Stimulated activated CD4-positive, alpha-beta T cell treated with anti-CD3 and anti-CD28 coated beads, TNF-alpha, amount 100 ng/mL, for 48 hours (primary cell): Measurements from ENCODE around the gene PHF1.
"Not testable (repeated sequence)": the region's sequence is repeated elsewhere in the genome, so short reads cannot be mapped to it uniquely, and the experiment has no call there.

Experiments used
- DNase-seq, 3 donors: peaks; one replicate each; pipeline ENCODE4 v3.0.0-alpha.2; 2020; ENCODE audit warnings: low read depth in 3 of 3

PHF1 gene

DNA sequence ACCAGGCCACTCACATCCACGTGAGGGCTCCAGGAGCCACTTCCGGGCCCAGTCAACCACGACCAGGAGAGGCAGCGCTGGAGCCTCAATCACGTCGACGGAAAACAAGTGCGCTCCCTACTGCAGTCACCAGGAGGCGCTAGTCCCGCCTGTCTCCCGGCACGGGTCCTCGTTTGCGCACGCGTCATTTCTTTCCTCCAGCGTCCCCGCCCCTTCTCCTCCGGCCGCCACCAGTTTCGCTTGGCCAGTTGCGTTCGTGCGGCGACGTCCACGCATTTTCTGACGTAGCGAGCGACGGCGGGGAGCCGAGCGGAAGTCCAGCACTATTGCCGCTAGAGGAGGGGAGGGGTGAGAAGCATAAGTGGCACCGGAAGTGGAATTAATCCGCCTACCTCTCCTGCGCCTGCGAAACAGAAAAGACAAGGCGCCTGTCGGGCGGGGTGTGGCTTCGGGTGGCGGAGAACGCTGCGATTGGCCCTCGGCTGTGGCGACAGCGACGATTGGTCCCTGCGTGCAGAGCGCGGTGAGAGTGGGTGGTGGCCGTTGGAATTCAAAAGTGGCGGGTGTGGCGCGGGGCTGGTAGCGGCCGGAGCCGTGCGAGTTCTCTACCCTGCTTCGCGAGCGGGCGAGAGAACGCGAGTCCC is 19.4 kb upstream of the PHF1 start, which contains the start of gene KIFC1:
TSS of gene KIFC1 (plus strand) at position 546 of the 644 bp plus-strand sequence. CDS start 163 bp downstream, outside the sequence.
- DNase-seq: peak; percentile 98 to 99 (median 99)

DNA sequence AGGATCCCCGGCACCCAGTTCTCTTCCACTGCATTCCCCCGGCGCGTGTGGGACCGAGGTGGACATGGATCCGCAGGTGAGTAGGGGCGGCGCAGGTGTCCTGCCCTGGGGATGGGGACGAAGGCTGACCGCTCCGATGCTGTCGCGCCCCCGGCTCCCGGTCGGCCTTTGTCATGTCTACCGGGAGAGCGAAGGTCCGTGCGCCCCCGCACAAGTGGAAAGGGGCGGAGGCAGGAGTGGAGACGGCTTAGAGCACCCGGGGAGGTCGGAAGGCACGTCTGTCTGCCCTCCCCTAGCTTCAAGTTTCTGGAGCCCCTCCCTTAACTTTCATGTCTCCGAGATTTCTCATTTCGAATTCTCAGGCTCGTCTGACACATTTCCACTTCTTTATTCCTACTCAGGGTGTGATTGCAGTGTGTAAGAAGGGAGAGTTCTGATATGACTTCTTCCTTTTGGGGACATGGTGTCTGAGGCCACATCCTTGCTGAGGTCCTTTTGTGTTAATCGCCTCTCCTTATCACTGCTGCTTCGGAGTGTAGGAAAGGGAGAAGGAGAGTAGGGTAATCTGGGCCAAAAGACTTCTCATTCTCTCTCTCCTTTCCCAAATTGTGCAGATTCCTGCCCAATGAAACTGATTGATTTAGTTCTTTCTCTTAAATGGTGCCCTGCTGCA is 18.8 kb upstream of the PHF1 start:
- DNase-seq: peak; percentile 26 to 62 (median 46)

DNA sequence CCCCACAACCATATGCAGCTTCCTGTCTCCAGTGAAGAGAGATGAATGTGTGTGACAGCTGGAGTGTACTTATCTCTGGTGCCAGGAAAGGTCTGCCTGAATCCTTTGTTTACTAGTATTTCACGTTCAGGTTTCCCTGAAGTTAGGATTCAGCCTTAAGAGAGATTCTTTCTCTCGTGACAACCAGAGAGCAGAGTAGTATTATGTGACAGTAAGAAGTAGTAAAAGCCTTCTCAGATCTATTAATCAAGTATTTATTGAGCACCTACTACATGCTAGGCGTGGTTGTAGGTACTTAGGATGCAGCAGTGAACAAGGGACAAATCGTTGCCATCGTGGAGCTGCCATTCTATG is 18.2 kb upstream of the PHF1 start:
- DNase-seq: no peak

DNA sequence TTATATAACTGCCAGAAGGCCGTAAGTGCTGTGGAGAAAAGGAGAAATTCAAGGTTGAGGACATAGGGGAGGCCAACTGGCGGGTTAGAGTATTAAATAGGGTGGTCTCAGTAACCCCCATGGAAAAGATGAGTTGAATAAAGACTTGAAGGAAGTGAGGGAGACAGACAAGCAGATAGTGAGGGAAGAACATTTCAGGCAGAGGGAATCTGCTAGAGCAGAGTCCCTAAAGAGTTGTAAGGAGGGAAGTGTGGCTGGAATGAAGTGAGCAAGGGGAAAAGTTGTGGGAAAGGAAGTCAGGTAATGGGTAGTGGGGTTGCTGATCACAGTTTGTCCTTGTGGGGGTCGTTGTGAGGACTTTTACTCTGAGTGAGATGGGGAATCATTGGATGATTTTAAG is 17.8 kb upstream of the PHF1 start:
- no peak for DNase-seq

DNA sequence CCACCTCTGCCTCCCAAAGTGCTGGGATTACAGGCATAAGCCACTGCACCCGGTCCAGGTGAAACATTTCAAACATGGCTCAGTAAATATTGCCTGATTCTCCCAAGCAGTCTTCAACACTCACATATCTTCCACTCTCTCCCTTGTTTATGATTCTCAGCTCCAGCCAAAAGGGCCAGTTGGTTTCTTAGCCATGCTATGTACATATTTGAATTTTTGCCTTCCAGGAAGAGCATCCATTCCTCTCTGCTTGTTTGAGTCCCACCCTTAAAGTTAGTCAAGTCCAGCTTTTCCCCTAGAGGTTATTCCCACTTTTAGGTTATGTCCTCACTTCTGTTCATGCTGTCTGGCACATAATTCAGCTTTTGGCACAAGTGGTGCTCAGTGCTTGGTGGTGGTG is 13.3 kb upstream of the PHF1 start:
- DNase-seq: no peak

DNA sequence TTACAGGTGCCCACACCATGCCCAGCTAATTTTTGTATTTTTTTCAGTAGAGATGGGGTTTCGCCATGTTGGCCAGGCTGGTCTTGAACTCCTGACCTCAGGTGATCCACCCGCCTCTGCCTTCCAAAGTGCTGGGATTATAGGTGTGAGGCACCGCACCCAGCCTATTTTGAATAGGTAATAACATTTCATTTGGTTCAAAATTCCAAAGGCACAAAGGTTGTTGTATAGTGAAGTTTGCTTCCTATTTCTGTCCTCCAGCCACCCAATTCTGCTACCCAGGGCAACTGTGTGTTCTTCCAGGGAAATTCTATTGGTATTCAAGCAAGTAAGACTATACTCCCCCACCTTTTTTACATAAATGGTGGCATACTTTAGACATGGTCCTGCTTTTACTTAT is 12.2 kb upstream of the PHF1 start:
- DNase-seq: not testable (repeated sequence)

DNA sequence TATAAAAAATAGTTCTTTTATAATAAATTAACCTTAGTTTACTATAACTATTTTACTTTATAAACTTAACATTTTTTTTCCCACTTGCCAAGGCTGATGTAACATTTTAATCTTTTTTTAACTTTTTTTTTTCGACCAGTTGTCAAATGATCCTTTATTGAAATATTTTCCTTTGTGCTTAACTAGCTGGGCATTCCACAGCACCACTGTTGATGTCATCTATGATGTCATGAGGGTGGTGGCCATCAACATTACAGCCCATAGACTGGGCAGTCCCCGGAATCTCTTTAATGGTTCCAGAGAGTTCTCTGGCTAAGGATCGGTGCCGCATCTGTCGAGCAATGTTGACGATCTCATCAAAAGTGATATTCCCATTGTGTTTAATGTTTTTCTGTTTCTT is 10.9 kb upstream of the PHF1 start:
- not testable (repeated sequence) for DNase-seq

DNA sequence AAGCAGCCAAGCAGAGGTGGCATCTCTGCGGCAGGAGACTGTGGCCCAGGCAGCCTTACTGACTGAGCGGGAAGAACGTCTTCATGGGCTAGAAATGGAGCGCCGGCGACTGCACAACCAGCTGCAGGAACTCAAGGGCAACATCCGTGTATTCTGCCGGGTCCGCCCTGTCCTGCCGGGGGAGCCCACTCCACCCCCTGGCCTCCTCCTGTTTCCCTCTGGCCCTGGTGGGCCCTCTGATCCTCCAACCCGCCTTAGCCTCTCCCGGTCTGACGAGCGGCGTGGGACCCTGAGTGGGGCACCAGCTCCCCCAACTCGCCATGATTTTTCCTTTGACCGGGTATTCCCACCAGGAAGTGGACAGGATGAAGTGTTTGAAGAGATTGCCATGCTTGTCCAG is 5.9 kb upstream of the PHF1 start:
- no peak for DNase-seq

DNA sequence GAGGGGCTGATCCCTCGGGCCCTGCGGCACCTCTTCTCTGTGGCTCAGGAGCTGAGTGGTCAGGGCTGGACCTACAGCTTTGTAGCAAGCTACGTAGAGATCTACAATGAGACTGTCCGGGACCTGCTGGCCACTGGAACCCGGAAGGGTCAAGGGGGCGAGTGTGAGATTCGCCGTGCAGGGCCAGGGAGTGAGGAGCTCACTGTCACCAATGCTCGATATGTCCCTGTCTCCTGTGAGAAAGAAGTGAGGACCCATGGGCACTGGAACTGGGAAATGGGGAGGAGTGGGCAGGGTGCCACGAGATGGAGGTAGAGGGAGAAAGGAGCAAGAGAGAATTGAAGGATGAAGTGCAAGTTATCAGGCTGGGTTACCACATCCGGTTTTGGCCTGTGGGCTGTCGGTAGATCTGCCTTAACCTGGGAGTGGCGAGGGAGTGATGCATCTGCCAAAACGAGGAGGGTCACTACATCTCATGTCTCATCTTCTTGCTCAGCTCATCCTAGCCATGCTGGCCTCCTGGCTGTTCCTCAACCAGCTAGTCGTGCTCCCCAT is 5.4 kb upstream of the PHF1 start:
- DNase-seq: no peak

DNA sequence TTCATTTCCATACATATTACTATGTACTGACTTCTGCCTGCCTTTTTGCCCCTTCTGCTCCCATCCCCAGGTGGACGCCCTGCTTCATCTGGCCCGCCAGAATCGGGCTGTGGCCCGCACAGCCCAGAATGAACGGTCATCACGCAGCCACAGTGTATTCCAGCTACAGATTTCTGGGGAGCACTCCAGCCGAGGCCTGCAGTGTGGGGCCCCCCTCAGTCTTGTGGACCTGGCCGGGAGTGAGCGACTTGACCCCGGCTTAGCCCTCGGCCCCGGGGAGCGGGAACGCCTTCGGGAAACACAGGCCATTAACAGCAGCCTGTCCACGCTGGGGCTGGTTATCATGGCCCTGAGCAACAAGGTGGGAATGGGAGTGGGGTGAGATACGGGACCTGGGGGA is 4.7 kb upstream of the PHF1 start:
- DNase-seq: no peak

DNA sequence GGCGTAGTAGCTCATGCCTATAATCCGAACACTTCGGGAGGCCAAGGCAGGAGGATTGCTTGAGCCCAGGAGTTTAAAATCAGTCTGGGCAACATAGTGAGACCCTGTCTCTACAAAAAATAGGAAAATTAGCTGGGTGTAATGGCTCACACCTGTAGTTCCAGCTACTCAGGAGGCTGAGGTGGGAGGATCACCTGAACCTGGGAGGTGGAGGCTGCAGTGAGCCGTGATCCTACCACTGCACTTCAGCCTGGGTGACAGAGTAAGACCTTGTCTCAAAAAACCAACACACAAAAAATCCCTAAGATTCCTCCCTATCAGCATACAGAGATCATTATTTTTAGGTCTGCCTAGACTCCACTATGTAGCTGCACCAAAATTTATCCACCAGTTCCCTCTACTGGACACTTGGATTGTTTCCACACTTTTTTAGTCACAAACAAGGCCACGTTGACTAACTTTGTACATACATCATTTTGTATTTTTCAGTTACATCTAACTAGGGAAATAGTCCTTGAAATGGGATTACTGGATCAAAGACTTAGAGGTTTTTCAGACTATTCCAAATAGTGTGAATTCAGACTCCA is 3.6 kb upstream of the PHF1 start:
- DNase-seq: no peak

DNA sequence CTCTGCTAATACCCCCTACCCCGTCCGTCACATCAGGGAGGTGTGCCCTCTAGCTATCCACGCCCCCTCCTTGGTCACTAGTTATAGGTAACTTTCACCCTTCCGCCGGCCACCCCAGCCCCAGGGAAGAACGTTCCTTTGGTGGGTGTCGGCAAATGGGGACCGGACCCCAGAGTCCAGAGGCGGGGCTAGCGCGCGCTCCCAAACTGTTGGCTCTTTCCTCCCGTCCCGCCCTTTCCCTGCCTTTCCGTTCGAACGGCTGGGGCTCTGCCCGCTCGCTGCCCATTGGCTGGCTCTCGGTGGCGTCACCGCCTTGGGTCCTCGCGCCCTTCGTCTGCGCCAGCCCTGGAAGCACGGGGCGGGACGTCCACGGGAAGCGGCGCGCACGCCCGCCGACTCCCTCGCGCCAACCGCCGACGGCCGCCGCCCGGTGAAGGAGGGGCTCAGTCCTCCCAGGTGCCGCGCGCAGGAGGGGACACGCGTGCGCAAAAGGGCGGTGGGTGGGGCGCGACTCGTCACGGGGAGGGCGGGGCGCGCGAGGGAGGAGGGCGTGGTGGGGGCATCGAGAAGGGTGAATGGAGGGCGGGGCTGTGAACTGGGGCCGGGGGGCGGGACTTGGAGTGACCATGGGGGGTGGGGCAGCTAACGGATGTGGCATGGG is 634 bp upstream of the PHF1 start:
- DNase-seq: peak; percentile 96 to 100 (median 97)

DNA sequence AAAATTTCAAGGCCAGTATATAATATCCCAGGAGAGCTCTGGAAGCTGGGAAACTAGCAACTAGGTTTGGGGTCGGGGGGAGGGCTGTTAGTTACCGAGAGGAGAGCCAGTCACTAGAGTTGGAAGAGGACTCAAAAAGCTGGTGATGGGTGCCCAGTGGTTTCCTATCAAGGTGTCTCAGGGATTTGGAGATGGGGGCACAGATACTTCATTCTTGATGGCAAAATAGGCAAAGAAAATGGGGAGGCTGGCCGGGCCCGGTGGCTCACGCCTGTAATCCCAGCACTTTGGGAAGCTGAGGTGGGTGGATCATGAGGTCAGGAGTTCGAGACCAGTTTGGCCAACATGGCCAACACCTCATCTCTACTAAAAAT is 805 bp downstream of the PHF1 start:
- no peak for DNase-seq

DNA sequence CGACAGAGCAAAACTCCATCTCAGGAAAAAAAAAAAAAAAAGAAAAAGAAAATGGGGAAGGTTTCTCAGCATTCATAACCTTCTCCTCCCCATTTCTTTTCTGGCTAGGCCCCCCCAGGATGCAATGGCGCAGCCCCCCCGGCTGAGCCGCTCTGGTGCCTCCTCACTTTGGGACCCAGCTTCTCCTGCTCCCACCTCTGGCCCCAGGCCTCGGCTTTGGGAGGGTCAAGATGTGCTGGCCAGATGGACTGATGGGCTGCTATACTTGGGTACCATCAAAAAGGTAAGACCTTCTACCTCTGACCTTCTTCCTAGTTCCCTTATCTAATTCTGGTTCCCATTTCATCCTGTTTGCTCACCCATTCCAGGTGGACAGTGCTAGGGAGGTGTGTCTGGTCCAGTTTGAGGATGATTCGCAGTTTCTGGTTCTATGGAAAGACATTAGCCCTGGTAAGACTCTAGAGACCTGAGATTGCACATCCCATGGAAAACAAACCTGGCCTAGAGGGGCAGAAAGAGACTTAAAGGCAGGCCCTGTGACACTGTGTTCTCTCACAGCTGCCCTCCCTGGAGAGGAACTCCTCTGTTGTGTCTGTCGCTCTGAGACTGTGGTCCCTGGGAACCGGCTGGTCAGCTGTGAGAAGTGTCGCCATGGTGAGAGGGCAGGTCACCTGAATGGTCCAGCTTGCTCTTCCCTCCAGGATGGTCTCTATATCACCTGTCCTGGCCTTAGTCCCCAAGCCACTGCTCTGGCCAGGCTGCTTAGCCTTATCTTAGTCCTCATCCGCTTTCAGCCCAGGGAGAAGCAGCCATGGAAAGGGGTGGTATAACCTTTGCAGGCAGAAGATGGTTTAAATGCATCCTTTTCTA is 1.6 kb downstream of the PHF1 start:
- no peak for DNase-seq

DNA sequence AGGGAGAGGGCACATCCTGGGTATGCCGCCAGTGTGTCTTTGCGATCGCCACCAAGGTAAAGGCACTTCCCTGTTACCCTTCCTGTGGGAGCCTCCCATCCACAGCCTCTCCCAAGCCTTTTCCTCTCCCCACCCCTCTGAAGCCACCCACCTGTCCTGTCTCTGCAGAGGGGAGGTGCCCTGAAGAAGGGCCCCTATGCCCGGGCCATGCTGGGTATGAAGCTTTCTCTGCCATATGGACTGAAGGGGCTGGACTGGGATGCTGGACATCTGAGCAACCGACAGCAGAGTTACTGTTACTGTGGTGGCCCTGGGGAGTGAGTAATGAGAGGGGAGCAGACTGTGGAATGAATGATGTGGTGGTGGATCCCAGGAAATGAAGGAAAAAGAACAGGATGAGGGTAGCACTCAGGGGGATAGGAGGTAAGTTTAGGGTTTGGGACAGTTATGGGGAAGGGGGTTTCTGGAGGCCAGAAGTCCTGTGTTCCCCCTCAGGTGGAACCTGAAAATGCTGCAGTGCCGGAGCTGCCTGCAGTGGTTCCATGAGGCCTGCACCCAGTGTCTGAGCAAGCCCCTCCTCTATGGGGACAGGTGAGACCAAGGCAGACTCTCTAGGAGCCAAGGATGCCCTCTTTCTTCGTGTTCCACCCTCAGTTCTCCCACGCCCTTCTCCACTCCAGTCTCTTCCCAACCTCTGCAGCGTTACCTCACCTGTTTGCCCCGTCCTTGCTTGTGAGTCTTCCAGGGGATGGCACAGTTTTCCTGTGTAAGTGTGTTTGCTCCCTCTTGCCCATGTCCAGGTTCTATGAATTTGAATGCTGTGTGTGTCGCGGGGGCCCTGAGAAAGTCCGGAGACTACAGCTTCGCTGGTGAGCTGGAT is 2.7 kb downstream of the PHF1 start:
- no peak for DNase-seq

DNA sequence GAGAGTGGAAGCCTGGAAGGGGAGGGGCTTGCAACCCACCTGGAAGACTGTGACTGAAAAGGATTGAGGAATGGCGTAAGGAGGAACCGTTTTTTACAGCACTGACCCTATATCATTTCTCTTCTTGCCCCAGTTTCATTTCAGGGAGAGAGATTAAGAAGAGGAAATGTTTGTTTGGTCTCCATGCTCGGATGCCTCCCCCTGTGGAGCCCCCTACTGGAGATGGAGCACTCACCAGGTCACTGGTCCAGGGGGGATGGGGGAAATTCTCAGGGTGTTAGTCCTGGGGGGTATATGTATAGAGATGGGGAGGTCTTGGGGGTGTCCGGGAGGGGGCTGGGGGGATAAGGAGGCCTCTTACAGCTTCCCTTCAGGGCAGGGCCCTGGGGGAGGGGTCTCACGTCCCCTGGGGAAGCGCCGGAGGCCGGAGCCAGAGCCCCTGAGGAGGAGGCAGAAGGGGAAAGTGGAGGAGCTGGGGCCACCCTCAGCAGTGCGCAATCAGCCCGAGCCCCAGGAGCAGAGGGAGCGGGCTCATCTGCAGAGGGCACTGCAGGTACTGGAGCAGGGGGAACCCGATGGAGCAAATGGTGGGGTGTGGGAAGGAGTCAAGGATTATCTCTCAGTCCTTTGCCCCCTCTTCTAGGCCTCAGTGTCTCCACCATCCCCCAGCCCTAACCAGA is 3.9 kb downstream of the PHF1 start:
- DNase-seq: no peak

DNA sequence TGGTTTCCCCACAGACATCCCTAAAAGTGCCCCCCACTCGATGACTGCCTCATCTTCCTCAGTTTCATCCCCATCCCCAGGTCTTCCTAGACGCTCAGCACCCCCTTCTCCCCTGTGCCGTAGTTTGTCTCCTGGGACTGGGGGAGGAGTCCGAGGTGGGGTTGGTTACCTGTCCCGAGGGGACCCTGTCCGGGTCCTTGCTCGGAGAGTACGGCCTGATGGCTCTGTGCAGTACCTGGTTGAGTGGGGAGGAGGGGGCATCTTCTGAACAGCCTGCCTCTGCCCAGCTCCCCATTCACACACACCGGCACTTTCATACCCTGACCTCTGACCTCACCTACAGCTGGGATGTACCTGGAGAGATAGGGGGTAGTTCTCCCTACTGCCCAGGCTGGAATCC is 5.0 kb downstream of the PHF1 start:
- DNase-seq: no peak

DNA sequence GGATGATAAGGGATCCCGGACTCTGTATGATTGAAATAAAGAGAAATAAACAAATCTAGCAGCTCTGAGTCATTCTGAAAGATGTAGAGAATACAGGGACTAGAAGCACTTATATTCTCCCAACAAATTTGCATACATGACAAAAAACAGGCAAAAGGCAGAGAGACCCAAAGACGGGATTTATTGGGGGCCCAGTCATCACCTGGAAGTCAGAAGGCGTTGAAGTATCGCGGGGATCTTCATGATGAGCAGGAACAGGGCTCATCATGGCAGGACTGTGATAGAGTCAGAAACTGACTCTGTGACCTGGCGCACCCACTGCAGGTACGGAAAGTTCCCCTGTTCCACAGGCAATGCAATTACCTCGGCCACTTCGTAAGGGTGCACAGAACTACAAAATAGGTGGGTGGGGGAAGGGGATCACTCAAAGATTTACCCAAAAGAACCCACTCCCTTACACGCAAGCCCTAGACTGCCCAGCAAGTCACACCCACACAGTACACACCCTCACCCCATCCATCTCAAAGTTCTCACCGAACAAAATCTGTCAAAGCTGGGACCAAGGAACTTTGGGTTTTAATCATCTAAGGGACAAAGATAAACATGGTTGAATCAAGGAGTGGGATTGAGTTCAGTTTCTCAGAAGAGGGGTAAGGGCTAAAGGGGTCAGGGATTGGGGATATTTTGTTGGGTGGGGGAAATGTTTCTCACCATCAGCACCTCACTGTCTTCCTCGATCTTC is 5.7 kb downstream of the PHF1 start:
- DNase-seq: no peak
